ENCODE results near the gene PGR. TPM values are rescaled to one million over a fixed set of nuclear protein-coding genes. Genes with fewer than 3 reads are reported as not detected.

Gene PGR
- total RNA-seq, 2 donors from 2014 or later = not detected

DNA sequence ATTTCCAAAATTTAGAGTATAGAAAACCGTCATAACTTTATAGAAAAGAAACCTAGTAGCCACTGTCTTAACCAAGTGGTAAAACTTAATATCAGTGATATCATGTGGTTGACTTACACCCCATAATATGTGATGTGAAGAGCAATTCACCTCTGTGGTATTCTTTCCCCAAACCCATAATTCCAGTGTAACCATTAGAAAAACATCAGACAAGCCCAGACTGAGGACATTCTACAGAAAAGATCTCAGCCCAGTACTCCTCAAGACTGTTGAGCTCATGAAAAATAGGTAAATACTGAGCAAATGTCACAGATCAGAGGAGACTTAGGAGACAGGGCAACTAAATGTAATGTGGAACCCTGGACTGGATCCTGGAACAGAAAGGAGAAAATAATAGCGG is 134.6 kb downstream of the PGR start:
- Histone ChIP-seq H3K27me3 (ENCODE audit: control insufficient read depth, insufficient read depth, low read length, poor library complexity, severe bottlenecking) (no peaks in the 10 kb centered on the region), H3K4me3 (ENCODE audit: low read length) (no peak overlapping the region), H3K27ac (ENCODE audit: low read depth, low read length) (no peak overlapping the region), H3K4me1 (ENCODE audit: control insufficient read depth, insufficient read depth, low read length) (no peaks in the 10 kb centered on the region), H3K36me3 (ENCODE audit: control insufficient read depth, insufficient read depth, low read length) (peaks cover 35% of the 10 kb centered on the region), H3K9ac (ENCODE audit: extremely low read depth, low read length, poor library complexity, severe bottlenecking) (no peak overlapping the region), H3K9me3 (ENCODE audit: control insufficient read depth, low read length) (no peaks in the 10 kb centered on the region)
- no peaks in the 10 kb centered on the region for H3K27me3 Mint-ChIP-seq (ENCODE audit: insufficient read depth)
- no peak for DNase-seq
- H3K27ac Mint-ChIP-seq = no peak overlapping the region
- H3K4me1 Mint-ChIP-seq = peaks cover 7% of the 10 kb centered on the region
- peaks cover 23% of the 10 kb centered on the region for H3K36me3 Mint-ChIP-seq (ENCODE audit: low read depth)
- 100% methylated on average over 1 to 2 of the region's 2 CpGs for WGBS, 2 experiments (ENCODE audit: insufficient coverage in 1 of 2, insufficient read length in 1 of 2)
- H3K9me3 Mint-ChIP-seq = no peaks in the 10 kb centered on the region
- no peak overlapping the region for H3K4me3 Mint-ChIP-seq
- TF ChIP-seq, protein P1, sequence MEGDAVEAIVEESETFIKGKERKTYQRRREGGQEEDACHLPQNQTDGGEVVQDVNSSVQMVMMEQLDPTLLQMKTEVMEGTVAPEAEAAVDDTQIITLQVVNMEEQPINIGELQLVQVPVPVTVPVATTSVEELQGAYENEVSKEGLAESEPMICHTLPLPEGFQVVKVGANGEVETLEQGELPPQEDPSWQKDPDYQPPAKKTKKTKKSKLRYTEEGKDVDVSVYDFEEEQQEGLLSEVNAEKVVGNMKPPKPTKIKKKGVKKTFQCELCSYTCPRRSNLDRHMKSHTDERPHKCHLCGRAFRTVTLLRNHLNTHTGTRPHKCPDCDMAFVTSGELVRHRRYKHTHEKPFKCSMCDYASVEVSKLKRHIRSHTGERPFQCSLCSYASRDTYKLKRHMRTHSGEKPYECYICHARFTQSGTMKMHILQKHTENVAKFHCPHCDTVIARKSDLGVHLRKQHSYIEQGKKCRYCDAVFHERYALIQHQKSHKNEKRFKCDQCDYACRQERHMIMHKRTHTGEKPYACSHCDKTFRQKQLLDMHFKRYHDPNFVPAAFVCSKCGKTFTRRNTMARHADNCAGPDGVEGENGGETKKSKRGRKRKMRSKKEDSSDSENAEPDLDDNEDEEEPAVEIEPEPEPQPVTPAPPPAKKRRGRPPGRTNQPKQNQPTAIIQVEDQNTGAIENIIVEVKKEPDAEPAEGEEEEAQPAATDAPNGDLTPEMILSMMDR (conservative IDR thresholded peaks at IDR 0.05) = no peak

DNA sequence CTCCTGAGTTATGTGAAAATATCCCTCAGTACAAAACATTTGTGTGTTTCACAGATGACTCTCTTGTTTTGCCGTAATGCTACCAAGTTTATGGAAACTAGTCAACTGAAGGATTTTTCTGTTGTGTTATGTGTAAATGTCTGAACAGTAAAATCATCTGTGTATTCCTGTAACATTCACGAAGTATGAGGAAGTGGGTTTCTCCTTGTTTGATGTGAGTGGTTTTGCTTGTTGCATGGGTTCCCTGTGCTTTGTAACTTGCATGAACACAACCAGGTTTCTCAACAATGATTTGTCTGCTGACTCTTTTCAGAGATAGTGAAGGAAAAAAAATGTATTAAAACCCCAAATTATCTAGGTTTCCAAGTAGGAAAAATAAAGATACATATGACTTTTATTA is 138.1 kb downstream of the PGR start:
- no peak overlapping the region for H3K27ac ChIP-seq (ENCODE audit: low read depth, low read length)
- H3K36me3 ChIP-seq (ENCODE audit: control insufficient read depth, insufficient read depth, low read length) = peaks cover 57% of the 10 kb centered on the region
- Mint-ChIP-seq H3K4me1 (no peaks in the 10 kb centered on the region), H3K36me3 (ENCODE audit: low read depth) (peaks cover 44% of the 10 kb centered on the region), H3K4me3 (no peak overlapping the region), H3K9me3 (no peaks in the 10 kb centered on the region), H3K27ac (no peak overlapping the region), H3K27me3 (ENCODE audit: insufficient read depth) (no peaks in the 10 kb centered on the region)
- H3K4me3 ChIP-seq (ENCODE audit: low read length) = no peak overlapping the region
- no peak for DNase-seq
- TF ChIP-seq, protein P1 (conservative IDR thresholded peaks at IDR 0.05) = no peak
- no peaks in the 10 kb centered on the region for H3K27me3 ChIP-seq (ENCODE audit: control insufficient read depth, insufficient read depth, low read length, poor library complexity, severe bottlenecking)
- no peaks in the 10 kb centered on the region for H3K9me3 ChIP-seq (ENCODE audit: control insufficient read depth, low read length)
- H3K9ac ChIP-seq (ENCODE audit: extremely low read depth, low read length, poor library complexity, severe bottlenecking) = no peak overlapping the region
- no peaks in the 10 kb centered on the region for H3K4me1 ChIP-seq (ENCODE audit: control insufficient read depth, insufficient read depth, low read length)
- 92 to 100% methylated on average over 1 to 2 of the region's 2 CpGs for WGBS, 2 experiments (ENCODE audit: insufficient coverage in 1 of 2, insufficient read length in 1 of 2)

DNA sequence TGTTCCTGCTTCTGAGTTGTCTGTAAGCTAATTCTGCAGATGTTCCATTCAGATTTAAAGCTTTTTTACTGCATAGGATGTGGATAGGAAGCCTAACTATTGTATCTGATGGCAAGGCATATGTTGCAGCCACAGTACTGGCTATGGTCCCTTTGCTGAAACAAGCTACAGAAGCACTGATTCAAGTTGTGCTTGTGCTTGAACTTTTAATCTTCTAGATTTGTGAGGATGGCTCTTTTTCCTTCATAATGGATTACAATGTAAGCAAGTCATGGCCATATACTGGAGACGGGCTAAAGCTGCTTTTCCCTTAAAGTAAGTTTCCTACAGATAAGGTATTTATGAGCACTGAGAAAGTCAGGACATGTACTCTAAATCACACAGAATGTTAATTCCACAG is 138.7 kb downstream of the PGR start:
- H3K9me3 ChIP-seq (ENCODE audit: control insufficient read depth, low read length) = no peaks in the 10 kb centered on the region
- no peak overlapping the region for H3K27ac Mint-ChIP-seq
- H3K9me3 Mint-ChIP-seq = no peaks in the 10 kb centered on the region
- 93% methylated on average over 1 of the region's 1 CpG; no CpG with 5 or more reads in 1 of the 2 experiments for WGBS, 2 experiments (ENCODE audit: insufficient coverage in 1 of 2, insufficient read length in 1 of 2)
- peaks cover 50% of the 10 kb centered on the region for H3K36me3 Mint-ChIP-seq (ENCODE audit: low read depth)
- peaks cover 63% of the 10 kb centered on the region for H3K36me3 ChIP-seq (ENCODE audit: control insufficient read depth, insufficient read depth, low read length)
- no peak overlapping the region for H3K4me3 ChIP-seq (ENCODE audit: low read length)
- H3K27me3 ChIP-seq (ENCODE audit: control insufficient read depth, insufficient read depth, low read length, poor library complexity, severe bottlenecking) = no peaks in the 10 kb centered on the region
- no peak for DNase-seq
- H3K27ac ChIP-seq (ENCODE audit: low read depth, low read length) = no peak overlapping the region
- TF ChIP-seq, protein P1 (conservative IDR thresholded peaks at IDR 0.05) = no peak
- no peak overlapping the region for H3K4me3 Mint-ChIP-seq
- no peak overlapping the region for H3K9ac ChIP-seq (ENCODE audit: extremely low read depth, low read length, poor library complexity, severe bottlenecking)
- H3K4me1 Mint-ChIP-seq = no peaks in the 10 kb centered on the region
- no peaks in the 10 kb centered on the region for H3K27me3 Mint-ChIP-seq (ENCODE audit: insufficient read depth)
- no peaks in the 10 kb centered on the region for H3K4me1 ChIP-seq (ENCODE audit: control insufficient read depth, insufficient read depth, low read length)
